ENCODE results near the gene GPBP1. TPM values are rescaled to one million over a fixed set of nuclear protein-coding genes. Genes with fewer than 3 reads are reported as not detected.
"Not testable (repeated sequence)": the region's sequence is repeated elsewhere in the genome, so short reads cannot be mapped to it uniquely, and the experiment has no call there.

Gene GPBP1
- total RNA-seq, 1 experiment from 2014 or later, result 42.8 TPM

DNA sequence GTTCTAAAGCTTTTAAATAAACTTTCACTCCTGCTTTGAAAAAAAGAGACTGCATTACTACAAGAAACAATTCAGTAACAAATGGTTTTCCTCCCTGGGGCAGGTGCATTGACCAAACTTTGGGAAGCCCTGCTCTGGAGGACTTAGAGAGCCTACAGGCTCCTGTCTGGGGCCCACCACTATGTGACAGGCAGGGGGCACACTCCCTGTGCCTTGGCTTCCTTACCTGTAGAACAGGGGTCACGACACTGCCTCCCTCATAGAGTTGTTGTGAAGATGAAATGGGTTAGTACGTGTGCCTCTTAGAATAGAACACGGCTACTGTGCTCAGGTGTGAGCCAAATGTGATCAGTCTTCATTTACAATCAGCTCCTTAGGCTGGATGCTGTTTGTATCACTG lies 130.1 kb downstream of the GPBP1 start:
- no peak for DNase-seq (ENCODE audit: low read depth)
- in situ Hi-C loops (cut with HindIII; ENCODE audit: low pct_unique_long_range_greater_than_20kb, low sequenced_read_pairs), result no loop called here

DNA sequence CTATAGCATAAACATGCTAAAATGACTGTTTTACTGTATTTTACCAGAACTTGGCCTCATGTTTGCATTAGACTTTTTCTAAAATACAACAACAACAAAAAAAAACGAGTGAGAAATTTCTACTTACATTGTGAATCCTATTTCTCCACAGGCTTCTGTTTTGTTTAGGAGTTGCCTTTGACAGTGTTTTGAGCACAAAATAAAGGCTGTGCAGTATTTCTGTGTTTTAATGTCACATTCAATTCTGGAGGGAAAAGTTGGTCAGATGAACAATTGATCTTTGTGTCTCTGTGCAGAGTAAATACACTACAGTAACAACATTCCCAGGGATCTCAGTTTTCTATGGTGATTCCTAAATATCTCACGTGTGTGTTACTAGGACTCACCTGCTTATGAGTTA lies 131.1 kb downstream of the GPBP1 start:
- no peak for DNase-seq (ENCODE audit: low read depth)
- in situ Hi-C loops (cut with HindIII; ENCODE audit: low pct_unique_long_range_greater_than_20kb, low sequenced_read_pairs), result no loop called here

DNA sequence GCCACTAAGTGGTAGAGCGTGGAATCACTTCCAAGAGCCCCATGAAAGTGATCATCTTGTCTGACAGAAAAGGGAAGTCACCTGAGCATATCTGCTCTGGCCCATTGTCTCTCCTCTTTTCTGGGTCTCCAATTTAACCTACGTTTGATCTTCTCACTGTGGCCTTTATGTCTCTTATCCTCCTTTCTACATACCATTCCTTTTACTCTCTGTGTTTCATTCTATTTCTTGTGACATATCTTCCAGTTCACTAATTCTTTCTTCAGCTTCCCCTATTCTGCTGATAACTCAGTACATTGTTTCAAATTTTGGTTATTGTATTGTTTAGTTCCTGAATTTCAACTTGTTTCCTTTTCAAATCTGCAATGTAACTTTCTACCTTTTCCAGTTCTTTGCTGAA lies 132.5 kb downstream of the GPBP1 start:
- in situ Hi-C loops (cut with HindIII; ENCODE audit: low pct_unique_long_range_greater_than_20kb, low sequenced_read_pairs), result no loop called here
- no peak for DNase-seq (ENCODE audit: low read depth)

DNA sequence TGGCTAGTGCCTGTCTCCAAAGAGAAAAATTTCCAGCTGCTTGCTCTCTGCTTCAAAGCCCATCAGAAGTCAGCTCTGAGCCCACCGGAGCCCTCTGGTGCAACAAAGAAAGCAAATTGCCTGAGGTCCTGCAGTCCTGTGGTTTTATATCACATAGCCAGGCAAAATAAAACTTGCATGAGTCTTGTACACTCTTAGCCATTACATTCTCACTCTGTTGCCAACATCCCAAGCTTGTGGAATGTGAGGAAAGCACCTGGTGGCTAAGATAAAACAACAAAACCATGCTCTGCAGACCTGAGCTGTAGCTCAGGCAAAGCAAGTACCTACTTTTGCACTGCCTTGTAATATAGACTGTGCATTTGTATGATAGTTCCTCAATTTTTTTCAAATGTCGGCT lies 133.7 kb downstream of the GPBP1 start:
- in situ Hi-C loops (cut with HindIII; ENCODE audit: low pct_unique_long_range_greater_than_20kb, low sequenced_read_pairs), result no loop called here
- no peak for DNase-seq (ENCODE audit: low read depth)

DNA sequence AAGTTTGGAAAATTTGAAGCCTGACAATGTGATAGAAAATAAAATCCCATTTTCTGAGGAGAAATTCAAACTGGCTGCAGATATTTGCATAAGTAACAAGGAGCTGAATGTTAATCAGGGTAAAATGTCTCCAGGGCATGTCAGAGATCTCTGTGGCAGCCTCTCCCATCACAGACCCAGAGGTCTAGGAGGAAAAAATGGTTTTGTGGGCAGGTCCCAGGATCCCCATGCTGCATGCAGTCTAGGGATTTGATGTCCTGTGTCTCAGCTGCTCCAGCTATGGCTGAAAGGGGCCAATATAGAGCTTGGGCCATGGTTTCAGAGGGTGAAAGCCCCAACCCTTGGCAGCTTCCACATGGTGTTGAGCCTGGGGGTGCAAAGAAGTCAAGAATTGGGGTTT lies 135.2 kb downstream of the GPBP1 start:
- DNase-seq (ENCODE audit: low read depth); in situ Hi-C loops (cut with HindIII; ENCODE audit: low pct_unique_long_range_greater_than_20kb, low sequenced_read_pairs): not testable (repeated sequence)

DNA sequence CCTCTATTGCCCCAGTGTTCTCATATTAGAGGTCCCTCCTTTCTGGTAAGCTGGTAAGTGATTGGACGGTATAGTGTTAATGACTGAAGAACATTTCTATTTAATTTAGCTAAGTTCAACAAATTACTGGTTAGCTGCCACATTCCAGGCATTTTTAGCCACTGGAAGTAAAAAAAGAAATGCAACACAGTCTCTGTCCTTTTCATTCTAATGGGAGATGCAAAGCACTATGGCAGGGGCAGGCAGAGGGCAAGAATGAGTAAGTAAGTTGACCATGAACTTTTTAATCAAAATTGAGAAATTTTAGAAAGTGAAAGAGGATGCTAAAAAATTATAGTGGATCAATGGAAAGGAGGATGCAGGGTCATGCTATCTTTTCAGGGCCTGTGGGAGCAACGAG lies 137.4 kb downstream of the GPBP1 start:
- in situ Hi-C loops (cut with HindIII; ENCODE audit: low pct_unique_long_range_greater_than_20kb, low sequenced_read_pairs), result no loop called here
- no peak for DNase-seq (ENCODE audit: low read depth)

DNA sequence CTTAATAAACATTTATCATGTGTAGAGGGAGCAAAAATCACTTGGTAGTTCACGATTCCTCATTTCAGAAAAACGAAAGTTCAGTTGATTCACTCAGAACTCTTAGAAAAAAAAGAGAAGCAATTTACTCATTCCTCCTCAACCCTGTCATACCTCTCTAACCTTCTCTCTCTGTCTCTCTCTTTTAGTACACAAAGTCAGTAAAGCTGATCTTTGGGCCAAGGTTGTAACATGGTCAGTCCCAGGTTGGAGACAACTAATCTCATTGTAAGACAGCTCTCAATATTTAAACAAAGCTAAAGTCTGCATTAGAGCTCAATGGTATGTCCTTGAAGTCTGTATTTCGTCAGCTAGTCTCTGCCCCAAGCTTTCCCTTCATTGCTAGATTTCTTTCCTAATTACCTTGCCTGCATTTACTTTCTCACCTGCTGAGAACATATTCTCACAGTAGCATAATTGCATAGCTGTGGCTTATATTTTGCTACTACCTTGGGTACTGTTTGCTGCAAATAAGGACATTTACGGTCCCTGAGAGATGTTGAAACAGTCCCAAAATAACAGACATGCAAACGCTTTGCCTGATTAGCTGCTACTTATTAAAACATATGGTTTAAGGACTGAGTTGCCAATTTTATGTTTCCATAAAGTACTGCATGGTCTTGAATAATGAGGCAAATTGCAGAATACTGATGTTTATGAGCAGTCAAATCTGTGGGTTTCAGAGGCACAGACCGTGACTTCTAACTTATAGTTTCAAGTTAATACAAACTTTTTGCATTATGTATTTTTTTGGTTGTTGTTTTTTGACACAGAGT lies 138.3 kb downstream of the GPBP1 start:
- in situ Hi-C loops (cut with HindIII; ENCODE audit: low pct_unique_long_range_greater_than_20kb, low sequenced_read_pairs), result no loop called here
- no peak for DNase-seq (ENCODE audit: low read depth)

DNA sequence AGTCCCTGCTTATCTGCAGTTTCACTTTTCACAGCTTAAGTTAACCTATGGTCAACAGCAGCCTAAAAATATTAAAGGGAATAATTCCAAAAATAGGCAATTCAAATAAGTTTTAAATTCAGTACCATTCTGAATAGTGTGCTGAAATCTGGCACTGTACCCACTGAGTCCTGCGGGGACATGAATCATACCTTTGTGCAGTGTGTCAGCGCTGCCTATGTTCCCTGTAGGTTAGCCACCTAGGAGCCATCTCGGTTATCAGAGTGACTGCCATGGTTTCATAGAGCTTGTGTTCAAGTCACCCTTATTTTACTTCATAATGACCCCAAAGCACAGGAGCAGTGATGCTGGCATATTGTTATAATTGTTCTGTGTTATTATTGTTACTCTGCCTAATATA lies 139.9 kb downstream of the GPBP1 start:
- DNase-seq (ENCODE audit: low read depth), result no peak
- in situ Hi-C loops (cut with HindIII; ENCODE audit: low pct_unique_long_range_greater_than_20kb, low sequenced_read_pairs), result no loop called here

Other genes with a start within 250 kb of the GPBP1 start
- gene MIER3, start 221.9 kb upstream of the GPBP1 start, total RNA-seq (2014; rRNA removed; shearing (Covaris generic); ENCODE audit: low replicate concordance), result 4.7 and 18.6 TPM in 2 replicates